Activated CD4-positive, alpha-beta T cell treated with anti-CD3 and anti-CD28 coated beads, Interleukin-2, amount 10 ng/mL, durations not matched to agents 7 days and 5 days (primary cell): ENCODE results near the gene ATP1A2. TPM values are rescaled to one million over a fixed set of nuclear protein-coding genes. Genes with fewer than 3 reads are reported as not detected.

Experiments used
- CTCF ChIA-PET: fragments of 350-600 bp; sonication (Branson Sonifier 250); formaldehyde crosslinking; loops from one replicate; lab custom pipeline; 2021; ENCODE audit warnings: antibody characterized with exemption; lab: Charles Lee
- POLR2A ChIA-PET: fragments of 350-600 bp; sonication (Branson Sonifier 250); formaldehyde crosslinking; loops from one replicate; lab custom pipeline; 2021; ENCODE audit warnings: antibody characterized with exemption; lab: Charles Lee
- DNase-seq: peaks from one replicate; pipeline ENCODE4 v3.0.0-alpha.2; 2020
- H3K27ac Mint-ChIP-seq: one replicate; pipeline ENCODE4 v1.8.0; 2021; ENCODE audit warnings: mild to moderate bottlenecking, moderate library complexity, mixed read lengths
- H3K27me3 Mint-ChIP-seq: one replicate; pipeline ENCODE4 v1.8.0; 2021; ENCODE audit warnings: mixed read lengths
- H3K36me3 Mint-ChIP-seq: one replicate; pipeline ENCODE4 v1.8.0; 2021; ENCODE audit warnings: low read depth, mixed read lengths
- H3K4me1 Mint-ChIP-seq: one replicate; pipeline ENCODE4 v1.8.0; 2021; ENCODE audit warnings: mixed read lengths
- H3K4me3 Mint-ChIP-seq: one replicate; pipeline ENCODE4 v1.8.0; 2021; ENCODE audit warnings: mild to moderate bottlenecking, moderate library complexity, mixed read lengths
- H3K9me3 Mint-ChIP-seq: one replicate; pipeline ENCODE4 v1.8.0; 2021; ENCODE audit warnings: mixed read lengths
- total RNA-seq, 2 experiments: library from RNA; stranded (reverse); gene quantifications; one replicate each; pipeline ENCODE4 v1.2.3, GENCODE V29; 2021

Gene ATP1A2
- total RNA-seq, 2 experiments from 2014 or later: not detected

GRCh38 chr1:160149716-160150115 lies 34.2 kb downstream of the ATP1A2 start:
- H3K36me3 Mint-ChIP-seq: no peaks in the 10 kb centered on the region
- no peak overlapping the region for H3K27ac Mint-ChIP-seq
- H3K4me3 Mint-ChIP-seq: no peak overlapping the region
- POLR2A ChIA-PET: no interaction called here
- H3K9me3 Mint-ChIP-seq: no peaks in the 10 kb centered on the region
- no peaks in the 10 kb centered on the region for H3K4me1 Mint-ChIP-seq
- CTCF ChIA-PET: interaction anchor here (1.3 kb wide), 1 partner anchor 12 kb away, joined by 3 read pairs; no protein-coding TSS in a partner anchor
- DNase-seq: no peak
- H3K27me3 Mint-ChIP-seq: peaks cover 9% of the 10 kb centered on the region

GRCh38 chr1:160151303-160151702 lies 35.7 kb downstream of the ATP1A2 start, which contains the start of gene ATP1A4:
TSS of gene ATP1A4 (plus strand) at chr1:160151603. CDS start at chr1:160152041, 438 bp downstream.
- no peak within 1 kb of the TSS for H3K27ac Mint-ChIP-seq
- peaks cover 9% of the 10 kb centered on the region for H3K27me3 Mint-ChIP-seq
- no peaks in the 10 kb centered on the region for H3K36me3 Mint-ChIP-seq
- H3K4me1 Mint-ChIP-seq: no peaks in the 10 kb centered on the region
- H3K4me3 Mint-ChIP-seq: no peak within 1 kb of the TSS
- no peaks in the 10 kb centered on the region for H3K9me3 Mint-ChIP-seq
- ChIA-PET CTCF (interaction anchor here (1.1 to 1.6 kb wide), 2 partner anchors 23 to 34 kb away, joined by 3 read pairs; no protein-coding TSS in a partner anchor), POLR2A (no interaction called here)
- DNase-seq: no peak

GRCh38 chr1:160154790-160155189 lies 39.2 kb downstream of the ATP1A2 start:
- Mint-ChIP-seq H3K27ac (no peak overlapping the region), H3K36me3 (no peaks in the 10 kb centered on the region)
- CTCF ChIA-PET: no interaction called here

GRCh38 chr1:160156361-160156760 lies 40.8 kb downstream of the ATP1A2 start:
- ChIA-PET CTCF (no interaction called here), POLR2A (no interaction called here)
- H3K27me3 Mint-ChIP-seq: peaks cover 15% of the 10 kb centered on the region
- H3K9me3 Mint-ChIP-seq: no peaks in the 10 kb centered on the region
- H3K36me3 Mint-ChIP-seq: no peaks in the 10 kb centered on the region
- H3K4me3 Mint-ChIP-seq: no peak overlapping the region
- no peaks in the 10 kb centered on the region for H3K4me1 Mint-ChIP-seq
- DNase-seq: no peak
- no peak overlapping the region for H3K27ac Mint-ChIP-seq

More at GRCh38 chr1:160154790-160155189, 39.2 kb downstream of the ATP1A2 start:
- no peaks in the 10 kb centered on the region for H3K4me1 Mint-ChIP-seq
- H3K27me3 Mint-ChIP-seq: peaks cover 17% of the 10 kb centered on the region
- H3K9me3 Mint-ChIP-seq: no peaks in the 10 kb centered on the region
- POLR2A ChIA-PET: no interaction called here
- no peak overlapping the region for H3K4me3 Mint-ChIP-seq
- no peak for DNase-seq

GRCh38 chr1:160157174-160157573 lies 41.6 kb downstream of the ATP1A2 start:
- H3K9me3 Mint-ChIP-seq: no peaks in the 10 kb centered on the region
- H3K4me1 Mint-ChIP-seq: no peaks in the 10 kb centered on the region
- no peak for DNase-seq
- no peak overlapping the region for H3K27ac Mint-ChIP-seq
- ChIA-PET POLR2A (no interaction called here), CTCF (no interaction called here)
- peaks cover 18% of the 10 kb centered on the region for H3K27me3 Mint-ChIP-seq
- no peaks in the 10 kb centered on the region for H3K36me3 Mint-ChIP-seq
- no peak overlapping the region for H3K4me3 Mint-ChIP-seq

GRCh38 chr1:160158031-160158430 lies 42.5 kb downstream of the ATP1A2 start:
- no peak overlapping the region for H3K27ac Mint-ChIP-seq
- H3K27me3 Mint-ChIP-seq: peaks cover 18% of the 10 kb centered on the region
- ChIA-PET POLR2A (no interaction called here), CTCF (interaction anchor here (1.3 kb wide), 1 partner anchor 94 kb away, joined by 3 read pairs; no protein-coding TSS in a partner anchor)
- no peak overlapping the region for H3K4me3 Mint-ChIP-seq
- H3K9me3 Mint-ChIP-seq: no peaks in the 10 kb centered on the region
- DNase-seq: no peak
- H3K4me1 Mint-ChIP-seq: no peaks in the 10 kb centered on the region
- H3K36me3 Mint-ChIP-seq: no peaks in the 10 kb centered on the region

- DNase-seq: no peak
- Mint-ChIP-seq H3K4me3 (no peak overlapping the region), H3K27ac (no peak overlapping the region), H3K36me3 (no peaks in the 10 kb centered on the region), H3K9me3 (no peaks in the 10 kb centered on the region), H3K27me3 (peaks cover 18% of the 10 kb centered on the region), H3K4me1 (no peaks in the 10 kb centered on the region)
- POLR2A ChIA-PET: no interaction called here
- CTCF ChIA-PET: interaction anchor here (1.3 kb wide), 1 partner anchor 93 kb away, joined by 3 read pairs; no protein-coding TSS in a partner anchor
Observed at GRCh38 chr1:160158534-160158933, 43.0 kb downstream of the ATP1A2 start.

- Mint-ChIP-seq H3K9me3 (no peaks in the 10 kb centered on the region), H3K27ac (no peak overlapping the region), H3K4me1 (no peaks in the 10 kb centered on the region), H3K27me3 (peaks cover 20% of the 10 kb centered on the region), H3K36me3 (no peaks in the 10 kb centered on the region), H3K4me3 (no peak overlapping the region)
- ChIA-PET CTCF (interaction anchor here (1.2 kb wide), 1 partner anchor 34 kb away, joined by 3 read pairs; no protein-coding TSS in a partner anchor), POLR2A (no interaction called here)
- DNase-seq: no peak
Observed at GRCh38 chr1:160159846-160160245, 44.3 kb downstream of the ATP1A2 start.

GRCh38 chr1:160161965-160162705 lies 46.6 kb downstream of the ATP1A2 start:
- Mint-ChIP-seq H3K4me3 (no peak overlapping the region), H3K9me3 (no peaks in the 10 kb centered on the region), H3K4me1 (no peaks in the 10 kb centered on the region), H3K27ac (no peak overlapping the region), H3K36me3 (no peaks in the 10 kb centered on the region), H3K27me3 (peaks cover 19% of the 10 kb centered on the region)
- DNase-seq: no peak
- ChIA-PET POLR2A (interaction anchor here (0.7 kb wide), 1 partner anchor 906 kb away, joined by 3 read pairs; no protein-coding TSS in a partner anchor), CTCF (interaction anchor here (0.7 to 1.1 kb wide), 3 partner anchors 9 to 111 kb away, joined by 3 read pairs; no protein-coding TSS in a partner anchor)

GRCh38 chr1:160162931-160163330 lies 47.4 kb downstream of the ATP1A2 start:
- Mint-ChIP-seq H3K9me3 (no peaks in the 10 kb centered on the region), H3K27me3 (peaks cover 15% of the 10 kb centered on the region), H3K27ac (no peak overlapping the region), H3K4me1 (no peaks in the 10 kb centered on the region), H3K4me3 (no peak overlapping the region), H3K36me3 (no peaks in the 10 kb centered on the region)
- ChIA-PET POLR2A (no interaction called here), CTCF (interaction anchor here (0.7 to 1.1 kb wide), 2 partner anchors 10 to 110 kb away, joined by 3 read pairs; no protein-coding TSS in a partner anchor)
- no peak for DNase-seq

- H3K27me3 Mint-ChIP-seq: peaks cover 13% of the 10 kb centered on the region
- CTCF ChIA-PET: no interaction called here
- H3K4me1 Mint-ChIP-seq: no peaks in the 10 kb centered on the region
- POLR2A ChIA-PET: no interaction called here
- DNase-seq: no peak
- H3K36me3 Mint-ChIP-seq: no peaks in the 10 kb centered on the region
- no peak overlapping the region for H3K4me3 Mint-ChIP-seq
- H3K9me3 Mint-ChIP-seq: no peaks in the 10 kb centered on the region
- H3K27ac Mint-ChIP-seq: no peak overlapping the region
Observed at GRCh38 chr1:160163615-160164014, 48.1 kb downstream of the ATP1A2 start.

- POLR2A ChIA-PET: no interaction called here
- Mint-ChIP-seq H3K27ac (no peak overlapping the region), H3K27me3 (peaks cover 9% of the 10 kb centered on the region), H3K9me3 (no peaks in the 10 kb centered on the region), H3K4me1 (peaks cover 1% of the 10 kb centered on the region), H3K36me3 (no peaks in the 10 kb centered on the region), H3K4me3 (no peak overlapping the region)
- CTCF ChIA-PET: no interaction called here
- DNase-seq: no peak
Observed at GRCh38 chr1:160164121-160164520, 48.6 kb downstream of the ATP1A2 start.

GRCh38 chr1:160166166-160166868 lies 50.8 kb downstream of the ATP1A2 start:
- ChIA-PET POLR2A (no interaction called here), CTCF (no interaction called here)
- H3K27ac Mint-ChIP-seq: no peak overlapping the region
- H3K36me3 Mint-ChIP-seq: no peaks in the 10 kb centered on the region
- H3K4me1 Mint-ChIP-seq: peaks cover 8% of the 10 kb centered on the region
- no peak overlapping the region for H3K4me3 Mint-ChIP-seq
- no peaks in the 10 kb centered on the region for H3K9me3 Mint-ChIP-seq
- DNase-seq: no peak
- H3K27me3 Mint-ChIP-seq: peaks cover 9% of the 10 kb centered on the region
